Neural crest cell (in vitro differentiated cells): ENCODE results near the gene INAVA. TPM values are rescaled to one million over a fixed set of nuclear protein-coding genes. Genes with fewer than 3 reads are reported as not detected.

Experiments used
- DNase-seq: peaks from one replicate; pipeline ENCODE4 v3.0.0; 2021; ENCODE audit warnings: low read depth, mixed read lengths, low spot score
- H3K27ac Mint-ChIP-seq: one replicate; pipeline ENCODE4 v1.8.0; 2021; ENCODE audit warnings: mild to moderate bottlenecking, mixed read lengths; ENCODE audit not compliant: unreplicated experiment
- H3K27me3 Mint-ChIP-seq: 2 replicates; pipeline ENCODE4 v1.8.0; 2021; ENCODE audit warnings: low read depth, mild to moderate bottlenecking, mixed read lengths
- H3K36me3 Mint-ChIP-seq: 2 replicates; pipeline ENCODE4 v1.8.0; 2021; ENCODE audit warnings: low read depth, mild to moderate bottlenecking, mixed read lengths
- H3K4me1 Mint-ChIP-seq: 2 replicates; pipeline ENCODE4 v1.8.0; 2021; ENCODE audit warnings: mixed read lengths
- H3K4me3 Mint-ChIP-seq: one replicate; pipeline ENCODE4 v1.8.0; 2021; ENCODE audit warnings: mild to moderate bottlenecking, mixed read lengths
- H3K9me3 Mint-ChIP-seq: 2 replicates; pipeline ENCODE4 v1.8.0; 2021; ENCODE audit warnings: mixed read lengths
- total RNA-seq: library from RNA; stranded (reverse); gene quantifications from 2 replicates; pipeline ENCODE4 v1.2.1, GENCODE V29; 2021
- TF ChIP-seq, protein P1 (sequence below): fragments of 200-600 bp; sonication (generic); conservative IDR thresholded peaks from 2 replicates; pipeline ENCODE4 v1.5.0; 2021; ENCODE audit warnings: antibody characterized with exemption, mild to moderate bottlenecking

The INAVA gene
- total RNA-seq, 1 donor from 2014 or later = 51.8 TPM

DNA sequence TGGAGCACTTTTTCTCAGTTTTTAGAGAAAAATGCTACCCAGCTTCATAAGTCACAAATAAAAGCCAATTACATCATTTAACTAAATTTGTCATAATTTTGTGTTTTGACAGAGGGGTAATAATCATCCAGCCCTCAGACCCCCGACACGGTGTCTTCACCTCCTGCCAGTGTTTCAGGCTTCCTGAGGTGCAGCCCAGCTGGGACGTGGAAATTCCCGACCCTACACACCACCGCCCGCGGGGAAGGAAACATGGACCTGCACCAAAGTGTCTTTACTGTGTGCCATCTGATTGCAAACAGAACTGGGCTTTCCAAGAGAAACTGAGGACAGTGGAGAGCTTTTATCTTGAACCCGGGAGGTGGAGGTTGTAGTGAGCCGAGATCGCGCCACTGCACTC lies 7.7 kb upstream of the INAVA start:
- H3K4me1 Mint-ChIP-seq = peaks cover 38% of the 10 kb centered on the region
- DNase-seq = no peak
- H3K4me3 Mint-ChIP-seq = peak overlapping the region; percentile 8
- TF ChIP-seq, protein P1, sequence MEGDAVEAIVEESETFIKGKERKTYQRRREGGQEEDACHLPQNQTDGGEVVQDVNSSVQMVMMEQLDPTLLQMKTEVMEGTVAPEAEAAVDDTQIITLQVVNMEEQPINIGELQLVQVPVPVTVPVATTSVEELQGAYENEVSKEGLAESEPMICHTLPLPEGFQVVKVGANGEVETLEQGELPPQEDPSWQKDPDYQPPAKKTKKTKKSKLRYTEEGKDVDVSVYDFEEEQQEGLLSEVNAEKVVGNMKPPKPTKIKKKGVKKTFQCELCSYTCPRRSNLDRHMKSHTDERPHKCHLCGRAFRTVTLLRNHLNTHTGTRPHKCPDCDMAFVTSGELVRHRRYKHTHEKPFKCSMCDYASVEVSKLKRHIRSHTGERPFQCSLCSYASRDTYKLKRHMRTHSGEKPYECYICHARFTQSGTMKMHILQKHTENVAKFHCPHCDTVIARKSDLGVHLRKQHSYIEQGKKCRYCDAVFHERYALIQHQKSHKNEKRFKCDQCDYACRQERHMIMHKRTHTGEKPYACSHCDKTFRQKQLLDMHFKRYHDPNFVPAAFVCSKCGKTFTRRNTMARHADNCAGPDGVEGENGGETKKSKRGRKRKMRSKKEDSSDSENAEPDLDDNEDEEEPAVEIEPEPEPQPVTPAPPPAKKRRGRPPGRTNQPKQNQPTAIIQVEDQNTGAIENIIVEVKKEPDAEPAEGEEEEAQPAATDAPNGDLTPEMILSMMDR = no peak
- no peaks in the 10 kb centered on the region for H3K9me3 Mint-ChIP-seq
- H3K27me3 Mint-ChIP-seq = no peaks in the 10 kb centered on the region
- no peak overlapping the region for H3K27ac Mint-ChIP-seq
- H3K36me3 Mint-ChIP-seq = no peaks in the 10 kb centered on the region

DNA sequence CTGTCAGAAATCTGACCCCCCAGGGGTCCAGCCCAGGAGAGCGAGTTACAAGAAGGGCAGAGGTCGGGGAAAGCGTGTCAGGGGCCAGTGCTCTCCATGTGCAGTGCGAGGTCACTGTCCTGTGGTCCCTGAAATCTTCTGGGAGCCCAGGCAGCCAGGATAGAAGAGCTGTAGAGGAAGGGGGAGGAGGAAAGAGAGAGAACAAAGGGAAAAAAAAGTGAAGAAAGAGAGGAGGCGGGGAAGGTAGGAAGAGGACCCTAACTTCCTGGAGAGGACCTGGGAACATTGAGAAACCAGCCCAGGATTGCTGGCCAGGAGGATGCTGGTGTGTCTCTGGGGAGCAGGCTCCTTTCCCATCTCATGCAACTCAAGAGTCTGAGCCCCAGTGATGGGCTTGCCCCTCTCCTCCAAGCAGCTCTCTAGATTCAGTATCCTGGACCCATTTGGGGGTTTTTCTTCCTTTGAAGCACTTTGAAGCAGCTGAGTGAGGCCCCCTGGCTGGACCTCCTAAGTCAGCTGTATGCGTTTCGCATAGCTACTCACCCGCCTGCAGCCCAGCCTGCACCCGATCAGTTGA lies 6.8 kb upstream of the INAVA start:
- Mint-ChIP-seq H3K4me3 (peak overlapping the region; percentile 16), H3K4me1 (peaks cover 47% of the 10 kb centered on the region), H3K9me3 (no peaks in the 10 kb centered on the region), H3K27me3 (no peaks in the 10 kb centered on the region), H3K27ac (no peak overlapping the region), H3K36me3 (no peaks in the 10 kb centered on the region)
- TF ChIP-seq, protein P1 = no peak
- DNase-seq = no peak

- TF ChIP-seq, protein P1 = no peak
- peak overlapping the region; percentile 50 for H3K4me3 Mint-ChIP-seq
- no peaks in the 10 kb centered on the region for H3K36me3 Mint-ChIP-seq
- H3K4me1 Mint-ChIP-seq = peaks cover 52% of the 10 kb centered on the region
- no peaks in the 10 kb centered on the region for H3K27me3 Mint-ChIP-seq
- no peak overlapping the region for H3K27ac Mint-ChIP-seq
- no peak for DNase-seq
- no peaks in the 10 kb centered on the region for H3K9me3 Mint-ChIP-seq
Measured at GRCh38 chr1:200888349-200888838, 6.3 kb upstream of the INAVA start.

DNA sequence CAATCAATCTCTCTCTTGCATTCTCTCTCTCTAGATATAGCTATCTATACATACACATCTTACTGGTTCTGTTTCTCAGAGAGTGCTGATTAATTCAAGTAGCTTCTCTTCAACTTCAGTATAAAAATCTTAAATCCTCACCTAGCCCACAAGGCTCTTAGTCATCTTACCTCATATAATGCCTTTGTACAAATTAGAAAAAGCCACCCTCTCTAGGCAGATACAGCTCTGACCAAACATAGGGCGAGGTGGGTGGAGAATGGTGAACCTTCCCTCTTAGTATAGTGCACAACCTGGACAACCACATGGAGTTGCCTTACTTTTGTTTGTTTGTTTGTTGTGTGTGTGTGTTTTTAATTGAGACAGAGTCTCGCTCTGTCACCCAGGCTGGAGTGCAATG lies 5.1 kb upstream of the INAVA start:
- DNase-seq = no peak

GRCh38 chr1:200890027-200890426 lies 4.7 kb upstream of the INAVA start:
- no peak overlapping the region for H3K27ac Mint-ChIP-seq
- H3K4me3 Mint-ChIP-seq = peak overlapping the region; percentile 99

More for the DNA sequence above, 5.1 kb upstream of the INAVA start:
- no peaks in the 10 kb centered on the region for H3K36me3 Mint-ChIP-seq
- H3K4me1 Mint-ChIP-seq = peaks cover 64% of the 10 kb centered on the region
- H3K27me3 Mint-ChIP-seq = no peaks in the 10 kb centered on the region
- no peak overlapping the region for H3K27ac Mint-ChIP-seq
- TF ChIP-seq, protein P1 = no peak
- H3K4me3 Mint-ChIP-seq = peak overlapping the region; percentile 99
- no peaks in the 10 kb centered on the region for H3K9me3 Mint-ChIP-seq

More at GRCh38 chr1:200890027-200890426, 4.7 kb upstream of the INAVA start:
- DNase-seq = no peak
- TF ChIP-seq, protein P1 = no peak
- Mint-ChIP-seq H3K9me3 (no peaks in the 10 kb centered on the region), H3K4me1 (peaks cover 64% of the 10 kb centered on the region), H3K36me3 (no peaks in the 10 kb centered on the region), H3K27me3 (no peaks in the 10 kb centered on the region)
